GM19438 (cell line): ENCODE results near the gene GCGR.

ENCODE experiments used
- ATAC-seq: cut with Tn5 transposase; IDR thresholded peaks from one replicate; pipeline ENCODE4 v1.9.1; 2021; ENCODE audit warnings: low read depth; ENCODE audit not compliant: unreplicated experiment

GCGR gene

DNA sequence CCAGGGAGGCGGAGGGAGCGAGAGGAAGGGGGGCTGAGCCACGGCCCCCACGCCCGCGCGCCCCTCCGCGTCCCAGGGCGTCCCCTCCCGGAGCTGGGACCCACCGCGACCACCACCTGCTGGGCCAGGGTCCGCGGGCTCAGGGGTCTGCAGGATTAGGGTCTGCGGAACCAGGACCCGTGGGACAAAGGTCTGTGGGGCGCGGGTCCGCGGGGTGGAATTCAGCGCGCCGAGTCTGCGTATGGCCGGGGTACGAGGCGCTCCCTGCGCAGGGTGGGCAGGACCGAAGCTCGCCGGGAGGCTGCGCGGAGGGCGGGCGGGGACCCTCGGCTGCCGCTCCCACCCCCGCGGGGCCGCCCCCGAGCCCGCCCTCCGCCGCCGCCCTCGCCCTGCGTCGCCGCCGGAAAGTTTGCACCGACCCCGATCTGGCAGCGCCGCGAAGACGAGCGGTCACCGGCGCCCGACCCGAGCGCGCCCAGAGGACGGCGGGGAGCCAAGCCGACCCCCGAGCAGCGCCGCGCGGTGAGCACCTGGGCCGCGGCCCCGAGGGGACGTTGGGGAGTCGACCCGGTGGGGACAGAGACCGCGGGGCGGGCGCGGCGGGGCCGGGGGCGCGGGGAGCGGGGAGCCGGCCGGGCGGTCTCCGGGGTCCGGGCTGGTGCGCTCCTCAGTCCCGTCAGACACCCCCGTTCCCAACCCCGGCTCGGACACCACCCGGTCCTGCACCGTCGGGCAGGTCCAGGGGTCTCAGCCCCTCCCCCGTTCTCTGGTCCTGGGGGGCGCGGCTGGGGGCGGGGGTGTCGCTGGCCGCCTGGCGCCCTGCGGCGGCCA lies at the start of gene GCGR:
TSS of gene GCGR (plus strand) at position 423 of the 831 bp plus-strand sequence. CDS start 4,869 bp downstream, outside the sequence.
- ATAC-seq = no peak

GRCh38 chr17:81792675-81793615 lies 11.0 kb upstream of the GCGR start:
- ATAC-seq = no peak

- ATAC-seq = no peak
Measured at GRCh38 chr17:81794074-81794476, 9.9 kb upstream of the GCGR start.

GRCh38 chr17:81794509-81794908 lies 9.4 kb upstream of the GCGR start:
- no peak for ATAC-seq

GRCh38 chr17:81801327-81801726 lies 2.6 kb upstream of the GCGR start:
- no peak for ATAC-seq

DNA sequence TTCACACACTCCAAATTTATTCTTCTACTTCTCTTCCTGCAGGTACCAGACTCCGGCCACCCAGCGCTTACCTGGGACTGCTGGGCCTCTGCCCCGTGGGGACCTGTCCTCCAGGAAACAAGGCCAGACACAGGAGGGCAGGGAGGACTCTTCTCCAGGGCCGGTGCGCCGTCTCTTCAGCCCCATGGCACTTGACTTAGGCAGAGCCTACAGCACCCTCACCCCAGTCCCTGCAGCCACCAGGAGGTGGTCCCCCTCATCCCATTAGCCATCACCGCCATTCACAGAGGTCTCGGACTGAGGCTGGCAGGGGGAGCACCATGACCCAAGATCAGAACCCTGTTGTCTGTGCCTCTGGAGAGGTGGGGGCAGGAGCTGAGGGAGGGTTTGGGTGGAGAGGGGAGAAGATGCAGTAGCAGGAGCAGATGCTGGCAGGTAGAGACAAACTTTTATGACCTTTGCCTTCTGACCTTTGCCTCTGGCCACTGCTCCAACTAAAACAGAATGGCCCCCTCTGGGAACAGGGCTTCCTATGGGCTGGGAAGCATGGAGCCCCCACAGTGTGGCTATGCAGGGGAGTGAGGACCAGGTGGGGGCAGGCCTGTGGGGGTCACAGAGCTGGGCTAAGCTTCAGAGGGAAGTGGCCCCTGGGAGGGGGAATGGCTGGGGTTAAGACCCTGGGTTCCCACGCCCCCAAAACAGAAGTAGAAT lies 1.7 kb upstream of the GCGR start:
- no peak for ATAC-seq

DNA sequence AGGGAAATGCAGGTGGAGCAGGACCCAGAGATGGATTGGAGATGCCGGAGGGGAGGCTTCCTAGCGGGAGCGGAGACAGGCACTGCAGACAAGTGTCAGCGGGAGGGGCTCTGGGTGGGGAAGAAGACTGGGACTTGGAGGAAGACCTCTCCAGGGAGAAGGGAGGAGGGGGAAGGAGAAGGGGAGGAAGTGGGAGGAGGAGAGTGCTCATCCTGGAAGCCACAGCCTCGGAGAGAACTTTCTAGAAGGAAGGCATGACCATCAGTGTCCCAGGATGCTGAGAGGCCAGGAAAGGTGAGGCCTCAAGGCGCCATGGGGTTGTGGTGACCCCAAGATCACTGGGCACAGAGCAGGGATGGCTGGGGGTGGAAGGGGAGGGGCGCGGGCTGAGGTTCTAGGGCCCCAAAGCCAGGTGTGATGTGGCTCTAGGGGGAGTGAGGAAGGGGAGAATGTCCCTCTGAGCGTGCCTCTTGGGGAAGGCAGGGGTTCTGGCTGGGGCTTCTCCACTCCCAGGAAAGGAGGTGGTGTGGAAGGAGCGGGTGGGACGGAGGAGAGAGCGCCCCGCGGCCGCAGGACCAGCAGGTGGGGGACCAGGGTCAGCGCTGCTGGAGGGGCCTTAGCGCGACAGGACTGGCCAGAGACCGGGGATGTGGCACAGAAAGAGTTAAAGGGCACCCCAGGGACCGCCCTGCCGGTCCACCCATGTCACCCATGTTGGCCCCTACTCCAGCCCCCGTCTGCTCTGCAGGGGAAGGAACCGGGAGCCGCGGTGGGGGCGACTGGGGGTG lies 900 bp upstream of the GCGR start:
- no peak for ATAC-seq

DNA sequence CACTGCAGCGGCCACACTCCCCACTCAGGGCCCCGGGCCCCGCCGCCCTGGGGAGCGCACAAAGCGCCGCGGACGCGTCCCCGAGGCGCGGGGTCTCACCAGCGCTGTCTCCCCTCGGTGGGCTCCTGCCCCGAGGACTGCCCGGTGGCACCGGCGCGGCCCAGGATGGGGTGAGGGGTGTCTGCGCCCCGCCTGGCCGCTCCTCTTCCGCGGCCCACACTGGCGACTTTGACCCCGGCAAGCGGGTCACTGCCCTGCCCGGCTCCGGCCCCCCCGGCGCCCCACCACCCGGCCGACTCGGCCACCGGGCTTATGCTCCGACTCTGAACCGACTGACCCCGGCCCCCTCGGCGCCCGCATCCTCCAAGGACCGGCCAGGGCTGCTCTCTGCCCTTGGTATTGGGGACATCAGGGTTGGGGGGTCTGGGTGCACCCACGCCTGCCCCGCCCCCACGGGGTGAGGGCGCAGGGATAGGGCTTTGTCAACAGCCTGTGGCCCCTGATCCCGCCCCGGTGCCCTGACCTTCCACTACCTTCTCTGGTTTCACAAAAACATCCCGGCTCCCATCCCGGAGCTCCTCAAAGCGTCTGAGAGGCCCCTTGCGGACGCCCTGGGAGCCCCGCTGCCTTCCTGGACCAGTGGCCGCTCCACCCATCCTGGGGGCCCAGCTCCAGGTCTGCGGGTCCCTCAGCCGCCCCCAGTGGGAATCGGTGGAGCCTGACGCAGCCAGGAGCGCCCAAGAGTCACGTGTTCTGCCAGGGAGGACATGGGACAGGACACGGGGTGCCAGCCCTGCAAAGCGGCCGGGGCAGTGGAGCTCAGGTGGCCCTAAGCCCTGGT lies 829 bp downstream of the GCGR start:
- no peak for ATAC-seq

DNA sequence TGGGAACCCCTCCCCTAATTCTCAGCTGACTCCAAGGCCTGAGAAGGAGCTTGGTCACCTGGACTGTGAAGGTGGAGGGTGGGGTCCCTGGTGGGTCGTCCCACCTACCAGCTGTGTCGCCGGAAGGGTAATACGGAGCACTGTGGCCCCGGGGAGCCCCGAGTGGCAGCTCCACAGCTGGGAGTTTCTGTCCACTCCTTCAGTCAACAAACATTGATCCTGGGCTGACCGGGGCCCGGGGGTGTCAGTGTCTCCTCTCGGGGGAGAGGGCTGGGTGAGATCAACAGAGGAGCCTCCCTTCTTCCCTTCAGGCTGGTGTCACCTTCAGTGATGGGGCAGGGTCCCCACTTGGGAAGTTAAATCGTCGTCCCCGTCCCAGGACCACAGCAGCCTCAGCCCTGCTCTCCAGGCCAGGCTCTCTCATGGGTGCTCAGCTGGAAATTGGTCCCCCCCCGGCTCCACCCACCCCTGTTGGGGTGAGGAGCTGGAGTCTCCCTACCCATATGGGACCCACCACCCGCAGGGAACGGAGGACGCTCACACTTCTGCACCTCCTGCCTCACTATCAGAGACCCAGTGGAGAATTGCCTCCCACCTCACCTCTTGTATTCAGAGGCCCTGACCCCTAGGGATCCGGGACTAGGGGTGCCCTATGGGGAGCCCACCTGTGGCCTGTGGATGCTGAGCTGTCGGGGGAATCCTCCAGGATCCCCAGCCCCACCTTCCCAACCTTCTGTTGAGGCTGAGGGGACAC lies 1.9 kb downstream of the GCGR start:
- no peak for ATAC-seq

DNA sequence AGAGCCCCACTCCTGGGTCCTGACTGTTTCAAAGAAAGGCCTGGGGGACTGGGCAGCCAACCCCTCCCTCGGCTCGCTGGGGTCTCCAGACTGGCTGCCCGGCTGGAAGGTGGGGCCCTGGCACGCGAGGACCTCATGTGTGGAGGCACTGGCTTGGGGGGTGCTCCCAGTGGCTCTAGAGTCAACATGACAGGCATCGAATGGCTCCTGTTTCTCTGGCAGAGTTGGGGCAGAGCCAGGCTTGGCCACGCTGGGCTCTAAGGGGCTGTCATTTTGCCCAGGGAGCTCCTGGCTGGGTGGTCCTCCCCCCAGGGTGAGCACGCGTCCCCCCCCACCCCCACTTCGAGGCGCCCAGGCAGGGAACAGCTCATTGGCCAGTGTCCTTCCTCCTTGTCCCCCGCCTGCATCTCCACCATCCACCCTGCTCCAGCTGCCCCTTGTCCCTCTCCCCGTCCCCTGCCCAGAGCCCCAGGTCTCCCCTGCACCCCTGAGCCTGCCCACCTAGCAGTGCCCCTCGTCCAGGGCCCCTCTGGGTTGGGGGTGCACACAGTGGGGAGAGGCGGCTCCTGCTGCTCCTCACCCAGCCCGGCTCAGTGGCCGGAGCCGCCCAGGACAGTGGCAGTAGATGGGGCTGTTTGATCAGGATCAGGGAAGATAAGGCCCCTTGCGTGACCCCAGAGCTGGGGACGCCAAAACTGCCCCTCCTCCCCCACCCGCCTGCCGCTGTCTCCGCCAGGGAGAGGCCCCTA lies 2.7 kb downstream of the GCGR start:
- no peak for ATAC-seq

- ATAC-seq = no peak
Measured at GRCh38 chr17:81807210-81807719, 3.3 kb downstream of the GCGR start.

DNA sequence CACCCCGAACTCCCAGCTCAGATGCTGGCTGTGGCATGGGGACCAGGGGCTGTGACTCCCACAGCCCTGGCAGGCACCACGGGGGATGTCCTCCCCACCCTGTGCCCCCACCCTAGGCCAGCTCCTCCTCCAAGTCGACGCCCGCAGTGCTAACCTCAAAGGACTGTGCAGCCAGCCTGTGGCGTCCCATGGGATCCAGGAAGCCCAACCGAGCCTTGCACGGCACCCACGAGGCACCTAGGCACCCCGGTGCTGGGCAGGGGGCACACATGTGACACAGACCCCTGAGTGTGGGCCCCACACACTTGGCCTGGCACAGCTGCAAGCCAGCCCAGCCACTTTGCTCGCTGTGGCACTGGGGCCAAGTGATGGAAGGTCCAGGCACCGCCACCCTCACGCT lies 3.9 kb downstream of the GCGR start:
- no peak for ATAC-seq

DNA sequence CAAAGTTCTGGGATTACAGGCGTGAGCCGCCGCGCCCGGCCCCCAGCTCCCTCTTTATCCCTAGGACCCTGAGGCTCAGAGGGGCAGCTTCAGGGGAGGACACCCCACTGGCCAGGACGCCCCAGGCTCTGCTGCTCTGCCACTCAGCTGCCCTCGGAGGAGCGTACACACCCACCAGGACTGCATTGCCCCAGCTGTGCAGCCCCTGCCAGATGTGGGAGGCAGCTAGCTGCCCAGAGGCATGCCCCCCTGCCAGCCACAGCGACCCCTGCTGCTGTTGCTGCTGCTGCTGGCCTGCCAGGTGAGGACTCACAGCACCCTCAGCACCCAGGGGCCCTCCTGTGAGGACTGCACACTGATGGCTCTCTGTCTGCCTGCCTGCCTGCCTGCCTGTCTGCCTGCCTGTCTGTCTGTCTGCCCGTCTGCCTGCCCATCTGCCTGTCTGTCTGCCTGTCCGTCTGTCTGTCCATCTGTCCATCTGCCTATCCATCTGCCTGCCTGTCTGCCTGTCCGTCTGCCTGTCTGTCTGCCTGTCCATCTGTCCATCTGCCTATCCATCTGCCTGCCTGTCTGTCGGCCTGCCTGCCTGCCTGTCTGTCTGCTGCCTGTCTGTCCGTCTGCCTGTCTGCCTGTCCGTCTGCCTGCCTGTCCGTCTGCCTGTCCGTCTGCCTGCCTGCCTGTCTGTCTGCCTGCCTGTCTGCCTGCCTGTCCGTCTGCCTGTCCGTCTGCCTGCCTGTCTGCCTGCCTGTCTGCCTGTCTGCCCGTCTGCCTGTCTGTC lies 5.0 kb downstream of the GCGR start:
- ATAC-seq = no peak

GRCh38 chr17:81809556-81809998 lies 5.6 kb downstream of the GCGR start:
- ATAC-seq = no peak

GRCh38 chr17:81810476-81810875 lies 6.5 kb downstream of the GCGR start:
- no peak for ATAC-seq

DNA sequence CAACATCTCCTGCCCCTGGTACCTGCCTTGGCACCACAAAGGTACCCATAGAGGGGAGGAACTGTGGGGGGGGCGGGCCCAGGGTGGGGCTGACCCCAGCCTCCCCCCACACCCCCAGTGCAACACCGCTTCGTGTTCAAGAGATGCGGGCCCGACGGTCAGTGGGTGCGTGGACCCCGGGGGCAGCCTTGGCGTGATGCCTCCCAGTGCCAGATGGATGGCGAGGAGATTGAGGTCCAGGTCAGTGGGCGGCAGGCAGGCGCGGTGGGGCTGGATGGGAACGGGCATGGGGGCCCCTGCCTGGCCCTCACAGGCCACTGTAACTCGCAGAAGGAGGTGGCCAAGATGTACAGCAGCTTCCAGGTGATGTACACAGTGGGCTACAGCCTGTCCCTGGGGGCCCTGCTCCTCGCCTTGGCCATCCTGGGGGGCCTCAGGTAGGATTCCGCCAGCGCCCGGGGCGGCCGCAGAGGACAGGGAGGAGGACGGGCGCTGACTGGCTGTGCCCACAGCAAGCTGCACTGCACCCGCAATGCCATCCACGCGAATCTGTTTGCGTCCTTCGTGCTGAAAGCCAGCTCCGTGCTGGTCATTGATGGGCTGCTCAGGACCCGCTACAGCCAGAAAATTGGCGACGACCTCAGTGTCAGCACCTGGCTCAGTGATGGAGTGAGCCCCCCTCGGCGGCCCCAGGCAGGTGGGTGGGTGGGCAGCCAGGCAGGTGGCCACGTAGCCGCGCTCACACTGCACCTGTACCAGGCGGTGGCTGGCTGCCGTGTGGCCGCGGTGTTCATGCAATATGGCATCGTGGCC lies 7.1 kb downstream of the GCGR start:
- no peak for ATAC-seq
